Keratinocyte (primary cell): ENCODE measurements around the gene ABHD6. TPM values are rescaled to one million over a fixed set of nuclear protein-coding genes. Genes with fewer than 3 reads are reported as not detected.

Experiments
- DNase-seq: peaks from one replicate; pipeline ENCODE4 v3.0.0-alpha.2; 2011; ENCODE audit warnings: low read depth, missing footprints, low spot score
- FAIRE-seq: peaks from 2 replicates; lab custom pipeline; 2011; peaks lifted over from hg19 to GRCh38; lab: Jason Lieb, UNC
- H2AFZ ChIP-seq: 2 replicates; pipeline ENCODE4 v1.6.0; 2012; ENCODE audit warnings: low read length, control low read depth, inconsistent platforms; ENCODE audit not compliant: control insufficient read depth
- H3K27ac ChIP-seq: 2 replicates; pipeline ENCODE4 v1.5.1; 2011; ENCODE audit warnings: low read length; ENCODE audit not compliant: control insufficient read depth, insufficient read depth
- H3K27me3 ChIP-seq: 3 replicates; pipeline ENCODE4 v1.6.0; 2011; ENCODE audit warnings: low read length; ENCODE audit not compliant: control insufficient read depth, insufficient read depth; ENCODE audit errors: extremely low read depth
- H3K36me3 ChIP-seq, 2 experiments: 2 replicates in 1 of 2; 3 replicates in 1 of 2; pipeline ENCODE4 v1.5.1; 2011; ENCODE audit warnings: low read length in 2 of 2, mild to moderate bottlenecking in 1 of 2; ENCODE audit not compliant: control insufficient read depth in 2 of 2, insufficient read depth in 2 of 2; ENCODE audit errors: extremely low read depth in 1 of 2
- H3K4me1 ChIP-seq: 3 replicates; pipeline ENCODE4 v1.5.1; 2011; ENCODE audit warnings: low read length; ENCODE audit not compliant: control insufficient read depth, insufficient read depth; ENCODE audit errors: extremely low read depth
- H3K4me2 ChIP-seq: 3 replicates; pipeline ENCODE4 v1.6.0; 2011; ENCODE audit warnings: low read depth, low read length; ENCODE audit not compliant: control insufficient read depth, insufficient read depth; ENCODE audit errors: extremely low read depth
- H3K4me3 ChIP-seq, 3 experiments: fragments of 200-600 bp in 1 of 3; sonication (generic) in 1 of 3; 2 replicates in 2 of 3; 3 replicates in 1 of 3; pipeline ENCODE4 v1.5.1; 2011 to 2016; ENCODE audit warnings: low read length in 3 of 3, mild to moderate bottlenecking in 3 of 3, control low read depth in 2 of 3, inconsistent platforms in 1 of 3, low read depth in 1 of 3, mixed read lengths in 1 of 3, mixed run types in 1 of 3, moderate library complexity in 1 of 3; ENCODE audit not compliant: control insufficient read depth in 2 of 3, insufficient read depth in 2 of 3; ENCODE audit errors: extremely low read depth in 1 of 3
- H3K79me2 ChIP-seq: 2 replicates; pipeline ENCODE4 v1.6.0; 2012; ENCODE audit warnings: low read length; ENCODE audit not compliant: control insufficient read depth, insufficient read depth
- H3K9ac ChIP-seq: 3 replicates; pipeline ENCODE4 v1.6.0; 2011; ENCODE audit warnings: low read length; ENCODE audit not compliant: control insufficient read depth, insufficient read depth; ENCODE audit errors: extremely low read depth
- H3K9me1 ChIP-seq: 3 replicates; pipeline ENCODE4 v1.6.0; 2011; ENCODE audit warnings: low read length; ENCODE audit not compliant: control insufficient read depth, insufficient read depth; ENCODE audit errors: extremely low read depth
- H3K9me3 ChIP-seq: 2 replicates; pipeline ENCODE4 v1.5.1; 2012; ENCODE audit warnings: low read depth, low read length; ENCODE audit not compliant: control insufficient read depth
- H4K20me1 ChIP-seq: 3 replicates; pipeline ENCODE4 v1.6.0; 2011; ENCODE audit warnings: low read length; ENCODE audit not compliant: control insufficient read depth, insufficient read depth; ENCODE audit errors: extremely low read depth
- CTCF ChIP-seq, 3 experiments: IDR thresholded peaks in 1 of 3; conservative IDR thresholded peaks in 1 of 3; optimal IDR thresholded peaks in 1 of 3; 2 replicates in 2 of 3; 3 replicates in 1 of 3; pipeline versions ENCODE3 to v1.5.1; 2011; ENCODE audit warnings: low read length in 3 of 3, mild to moderate bottlenecking in 3 of 3, moderate library complexity in 2 of 3, control low read depth in 1 of 3, inconsistent platforms in 1 of 3; ENCODE audit not compliant: insufficient read depth in 2 of 3; ENCODE audit errors: extremely low read depth in 1 of 3
- EZH2 ChIP-seq: IDR thresholded peaks from one replicate; pipeline ENCODE4 v1.6.1; 2012; ENCODE audit warnings: inconsistent platforms, mild to moderate bottlenecking, low read length, moderate library complexity
- dilution Hi-C: fragments of 300-500 bp; cut with MboI; formaldehyde crosslinking; loops from one replicate; pipeline ENCODE4 v1.7.0; 2020; ENCODE audit warnings: low sequenced_read_pairs; ENCODE audit not compliant: extremely low pct_ligation_motif_present
- polyA plus RNA-seq, 5 experiments: library from polyadenylated mRNA; depleted of rRNA in 3 of 5; stranded (reverse) in 3 of 5; stranded (forward) in 1 of 5; unstranded in 1 of 5; fragments of >200 nt; gene quantifications; 1 replicate in 1 of 5; 2 replicates in 3 of 5; 3 replicates in 1 of 5; pipeline versions ENCODE4 v1.2.1 to v1.2.3, GENCODE V29; 2011 to 2012; ENCODE audit warnings: missing spikeins in 2 of 5, low read depth in 1 of 5, low replicate concordance in 1 of 5

ABHD6 gene
- polyA plus RNA-seq, 1 donor (not counting 4 experiments of a cell fraction or from before 2014, with no cell fraction given) = 15.2 TPM

DNA sequence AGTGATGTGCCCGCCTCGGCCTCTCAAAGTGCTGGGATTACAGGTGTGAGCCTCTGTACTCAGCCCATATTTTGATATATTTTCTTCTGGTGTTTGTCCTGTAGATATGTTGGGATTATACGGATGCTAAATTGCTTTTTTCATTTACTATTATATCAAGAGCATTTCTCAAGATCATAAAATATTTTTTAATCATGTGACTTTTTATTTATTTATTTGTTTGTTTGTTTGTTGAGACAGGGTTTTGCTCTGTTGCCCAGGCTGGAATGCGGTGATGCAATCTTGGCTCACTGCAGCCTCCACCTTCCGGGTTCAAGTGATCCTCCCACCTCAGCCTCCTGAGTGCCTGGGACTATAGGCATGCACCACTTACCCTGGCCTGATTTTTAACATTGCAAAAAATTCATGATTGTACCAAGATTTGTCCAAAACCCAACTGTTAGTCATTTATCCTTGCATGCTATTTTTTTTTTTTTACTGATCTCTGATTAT lies 92.4 kb downstream of the ABHD6 start:
- Histone ChIP-seq H3K4me1 (peaks cover 23% of the 10 kb centered on the region), H3K9me3 (no peaks in the 10 kb centered on the region), H3K9me1 (no peaks in the 10 kb centered on the region), H4K20me1 (no peaks in the 10 kb centered on the region), H3K27ac (no peak overlapping the region), H3K79me2 (peaks cover 6% of the 10 kb centered on the region), H3K27me3 (no peaks in the 10 kb centered on the region), H3K9ac (no peak overlapping the region), H2AFZ (no peak overlapping the region), H3K36me3 (no peaks in the 10 kb centered on the region), H3K4me2 (no peak overlapping the region), H3K4me3 (no peak overlapping the region)
- TF ChIP-seq CTCF (optimal IDR thresholded peaks at IDR 0.05 in 1 of 3, IDR thresholded peaks at IDR 0.05 in 1 of 3, conservative IDR thresholded peaks at IDR 0.05 in 1 of 3; ENCODE audit: extremely low read depth in 1 of 3, insufficient read depth in 2 of 3, low read length in 3 of 3) = no peak
- no peak for TF ChIP-seq EZH2
- FAIRE-seq (no peak), DNase-seq (no peak)
- dilution Hi-C loops = no loop called here

- no peaks in the 10 kb centered on the region for H4K20me1 ChIP-seq
- H3K9me1 ChIP-seq = no peaks in the 10 kb centered on the region
- FAIRE-seq = no peak
- no peaks in the 10 kb centered on the region for H3K36me3 ChIP-seq
- H3K27ac ChIP-seq = no peak overlapping the region
- no peak overlapping the region for H3K4me3 ChIP-seq
- no peak overlapping the region for H3K9ac ChIP-seq
- H3K4me2 ChIP-seq = no peak overlapping the region
- no peak for DNase-seq
- H3K27me3 ChIP-seq = no peaks in the 10 kb centered on the region
- no peaks in the 10 kb centered on the region for H3K9me3 ChIP-seq
- dilution Hi-C loops = no loop called here
- H3K79me2 ChIP-seq = peaks cover 6% of the 10 kb centered on the region
- TF ChIP-seq EZH2 = no peak
- TF ChIP-seq CTCF (optimal IDR thresholded peaks at IDR 0.05 in 1 of 3, IDR thresholded peaks at IDR 0.05 in 1 of 3, conservative IDR thresholded peaks at IDR 0.05 in 1 of 3; ENCODE audit: extremely low read depth in 1 of 3, insufficient read depth in 2 of 3, low read length in 3 of 3) = no peak
- H3K4me1 ChIP-seq = peaks cover 31% of the 10 kb centered on the region
- no peak overlapping the region for H2AFZ ChIP-seq
Measured at GRCh38 chr3:58331593-58332152, 94.1 kb downstream of the ABHD6 start.
